CD4-positive, CD25-positive, alpha-beta regulatory T cell (primary cell): ENCODE data around the gene HYI. TPM values are rescaled to one million over a fixed set of nuclear protein-coding genes. Genes with fewer than 3 reads are reported as not detected.
"Not testable (repeated sequence)": the region's sequence is repeated elsewhere in the genome, so short reads cannot be mapped to it uniquely, and the experiment has no call there.

Source experiments
- ATAC-seq, 2 donors: fragments of 150-1000 bp; cut with Tn5 transposase; one replicate each; pipeline ENCODE4 v1.10.0; 2021; ENCODE audit warnings: low read depth in 2 of 2, moderate number of reproducible peaks in 2 of 2, moderate library complexity in 1 of 2
- DNase-seq, 3 donors: peaks; one replicate each; pipeline versions ENCODE4 v3.0.0 to v3.0.0-alpha.2; 2012 to 2022; ENCODE audit warnings: mixed read lengths in 1 of 3
- H3K27ac ChIP-seq: one replicate; pipeline ENCODE4 v1.7.0; 2013; ENCODE audit warnings: mild to moderate bottlenecking, low read length; ENCODE audit not compliant: insufficient read depth, poor library complexity, severe bottlenecking
- H3K27me3 ChIP-seq: one replicate; pipeline ENCODE4 v1.7.0; 2013; ENCODE audit warnings: low read length; ENCODE audit not compliant: control insufficient read depth, insufficient read depth
- H3K36me3 ChIP-seq: one replicate; pipeline ENCODE4 v1.7.0; 2013; ENCODE audit warnings: mild to moderate bottlenecking, low read length, moderate library complexity; ENCODE audit not compliant: control insufficient read depth, insufficient read depth
- H3K4me1 ChIP-seq: 2 replicates; pipeline ENCODE4 v1.7.0; 2013; ENCODE audit warnings: mild to moderate bottlenecking, low read length; ENCODE audit not compliant: insufficient read depth, control insufficient read depth, poor library complexity, severe bottlenecking
- H3K4me3 ChIP-seq: one replicate; pipeline ENCODE4 v1.7.0; 2013; ENCODE audit warnings: low read depth, mild to moderate bottlenecking, low read length, moderate library complexity
- H3K9me3 ChIP-seq, 2 experiments: 1 replicate in 1 of 2; 2 replicates in 1 of 2; pipeline ENCODE4 v1.7.0; 2013; ENCODE audit warnings: low read length in 2 of 2, mild to moderate bottlenecking in 1 of 2, moderate library complexity in 1 of 2; ENCODE audit not compliant: control insufficient read depth in 2 of 2
- H3K27ac Mint-ChIP-seq, 3 donors: one replicate each; pipeline ENCODE4 v1.8.0; 2020 to 2022; ENCODE audit warnings: mild to moderate bottlenecking in 3 of 3, mixed read lengths in 3 of 3, moderate library complexity in 2 of 3
- H3K27me3 Mint-ChIP-seq: one replicate; pipeline ENCODE4 v1.8.0; 2022; ENCODE audit warnings: mild to moderate bottlenecking, mixed read lengths
- H3K36me3 Mint-ChIP-seq: one replicate; pipeline ENCODE4 v1.8.0; 2020; ENCODE audit warnings: mixed read lengths
- H3K4me1 Mint-ChIP-seq, 4 donors: one replicate each; pipeline ENCODE4 v1.8.0; 2020 to 2022; ENCODE audit warnings: mixed read lengths in 4 of 4, mild to moderate bottlenecking in 1 of 4
- H3K4me3 Mint-ChIP-seq, 4 donors: one replicate each; pipeline ENCODE4 v1.8.0; 2020 to 2022; ENCODE audit warnings: mild to moderate bottlenecking in 4 of 4, mixed read lengths in 4 of 4, moderate library complexity in 3 of 4
- H3K9me3 Mint-ChIP-seq, 7 donors: one replicate each; pipeline ENCODE4 v1.8.0; 2020 to 2022; ENCODE audit warnings: mixed read lengths in 7 of 7, mild to moderate bottlenecking in 3 of 7, moderate library complexity in 2 of 7
- polyA plus RNA-seq, 4 donors: library from polyadenylated mRNA; unstranded; fragments of 300-500 nt; fragmentation: Illumina TruSeq; gene quantifications; one replicate each; pipeline ENCODE4 v1.2.3, GENCODE V29; 2021
- total RNA-seq: library from RNA; stranded (reverse); gene quantifications from one replicate; pipeline ENCODE4 v1.2.3, GENCODE V29; 2022

The HYI gene
- total and polyA plus RNA-seq, 5 donors from 2014 or later: 0.85 to 8.4 (median 3.4) TPM

- H3K27ac Mint-ChIP-seq, H3K4me3 ChIP-seq, DNase-seq, H3K27me3 ChIP-seq, H3K27ac ChIP-seq, ATAC-seq, H3K27me3 Mint-ChIP-seq, H3K9me3 ChIP-seq, H3K4me3 Mint-ChIP-seq, H3K9me3 Mint-ChIP-seq, H3K4me1 ChIP-seq: not testable (repeated sequence)
- Mint-ChIP-seq H3K4me1 (peaks cover 4 to 11% (median 5%) of the 10 kb centered on the region in 4 donors), H3K36me3 (peaks cover 30% of the 10 kb centered on the region)
- H3K36me3 ChIP-seq: peaks cover 39% of the 10 kb centered on the region
These were observed 40.3 kb downstream of the HYI start for GRCh38 chr1:43413426-43413825.

- H3K27me3 ChIP-seq: no peaks in the 10 kb centered on the region
- Mint-ChIP-seq H3K4me3 (no peak overlapping the region), H3K4me1 (peaks cover 4 to 14% (median 10%) of the 10 kb centered on the region in 4 donors), H3K27me3 (no peaks in the 10 kb centered on the region), H3K36me3 (peaks cover 43% of the 10 kb centered on the region), H3K9me3 (no peaks in the 10 kb centered on the region), H3K27ac (no peak overlapping the region)
- peaks cover 33% of the 10 kb centered on the region for H3K36me3 ChIP-seq
- ATAC-seq (no peak), DNase-seq (no peak)
- H3K4me3 ChIP-seq: no peak overlapping the region
- H3K4me1 ChIP-seq: no peaks in the 10 kb centered on the region
- no peak overlapping the region for H3K27ac ChIP-seq
- no peaks in the 10 kb centered on the region for H3K9me3 ChIP-seq
These were observed 43.2 kb downstream of the HYI start for GRCh38 chr1:43410571-43410970.

- no peaks in the 10 kb centered on the region for H3K9me3 ChIP-seq
- Mint-ChIP-seq H3K4me3 (no peak overlapping the region), H3K27me3 (no peaks in the 10 kb centered on the region), H3K4me1 (peaks cover 5 to 19% (median 13%) of the 10 kb centered on the region in 4 donors), H3K27ac (peak overlapping the region in 1 of 3 donors; percentile 70), H3K9me3 (no peaks in the 10 kb centered on the region), H3K36me3 (peaks cover 56% of the 10 kb centered on the region)
- no peak for ATAC-seq
- H3K4me3 ChIP-seq: no peak overlapping the region
- DNase-seq: no peak
- no peaks in the 10 kb centered on the region for H3K4me1 ChIP-seq
- H3K27me3 ChIP-seq: no peaks in the 10 kb centered on the region
- H3K27ac ChIP-seq: no peak overlapping the region
- peaks cover 60% of the 10 kb centered on the region for H3K36me3 ChIP-seq
These were observed 47.9 kb downstream of the HYI start for GRCh38 chr1:43405876-43406234.

GRCh38 chr1:43405219-43405875 lies 48.4 kb downstream of the HYI start:
- no peak overlapping the region for H3K4me3 ChIP-seq
- Mint-ChIP-seq H3K4me3 (no peak overlapping the region), H3K4me1 (peaks cover 7 to 19% (median 13%) of the 10 kb centered on the region in 4 donors), H3K36me3 (peaks cover 56% of the 10 kb centered on the region), H3K9me3 (no peaks in the 10 kb centered on the region), H3K27ac (peak overlapping the region in 1 of 3 donors; percentile 70), H3K27me3 (no peaks in the 10 kb centered on the region)
- H3K36me3 ChIP-seq: peaks cover 60% of the 10 kb centered on the region
- no peak for DNase-seq
- no peak overlapping the region for H3K27ac ChIP-seq
- H3K4me1 ChIP-seq: no peaks in the 10 kb centered on the region
- no peaks in the 10 kb centered on the region for H3K9me3 ChIP-seq
- H3K27me3 ChIP-seq: no peaks in the 10 kb centered on the region
- no peak for ATAC-seq

GRCh38 chr1:43404353-43404752 lies 49.4 kb downstream of the HYI start:
- peaks cover 60% of the 10 kb centered on the region for H3K36me3 ChIP-seq
- no peaks in the 10 kb centered on the region for H3K4me1 ChIP-seq
- peak overlapping the region in 1 of 3 donors; percentile 41 for H3K27ac Mint-ChIP-seq
- no peaks in the 10 kb centered on the region for H3K9me3 Mint-ChIP-seq
- H3K36me3 Mint-ChIP-seq: peaks cover 49% of the 10 kb centered on the region
- no peaks in the 10 kb centered on the region for H3K9me3 ChIP-seq
- H3K27ac ChIP-seq: no peak overlapping the region
- no peak overlapping the region for H3K4me3 Mint-ChIP-seq
- ATAC-seq (no peak), DNase-seq (no peak)
- no peak overlapping the region for H3K4me3 ChIP-seq
- no peaks in the 10 kb centered on the region for H3K27me3 Mint-ChIP-seq
- H3K27me3 ChIP-seq: no peaks in the 10 kb centered on the region
- H3K4me1 Mint-ChIP-seq: peaks cover 13 to 15% (median 13%) of the 10 kb centered on the region in 4 donors

GRCh38 chr1:43402089-43402865 lies 51.5 kb downstream of the HYI start:
- H3K36me3 Mint-ChIP-seq: peaks cover 45% of the 10 kb centered on the region
- peak overlapping the region in 2 of 3 donors; percentile 15 to 59 for H3K27ac Mint-ChIP-seq
- no peak for ATAC-seq
- H3K27me3 Mint-ChIP-seq: no peaks in the 10 kb centered on the region
- no peak for DNase-seq
- H3K4me1 Mint-ChIP-seq: peaks cover 8 to 25% (median 17%) of the 10 kb centered on the region in 4 donors
- Histone ChIP-seq H3K9me3 (no peaks in the 10 kb centered on the region), H3K27me3 (no peaks in the 10 kb centered on the region), H3K4me3 (no peak overlapping the region), H3K4me1 (no peaks in the 10 kb centered on the region), H3K27ac (no peak overlapping the region), H3K36me3 (peaks cover 46% of the 10 kb centered on the region)
- no peak overlapping the region for H3K4me3 Mint-ChIP-seq
- no peaks in the 10 kb centered on the region for H3K9me3 Mint-ChIP-seq
